T-helper 2 cell (primary cell): ENCODE results near the gene DCDC2.
"Not testable (repeated sequence)": the region's sequence is repeated elsewhere in the genome, so short reads cannot be mapped to it uniquely, and the experiment has no call there.

Source experiments
- DNase-seq, 5 experiments: peaks; one replicate each; pipeline versions ENCODE4 v3.0.0 to v3.0.0-alpha.2; 2012 to 2022

DCDC2 gene

DNA sequence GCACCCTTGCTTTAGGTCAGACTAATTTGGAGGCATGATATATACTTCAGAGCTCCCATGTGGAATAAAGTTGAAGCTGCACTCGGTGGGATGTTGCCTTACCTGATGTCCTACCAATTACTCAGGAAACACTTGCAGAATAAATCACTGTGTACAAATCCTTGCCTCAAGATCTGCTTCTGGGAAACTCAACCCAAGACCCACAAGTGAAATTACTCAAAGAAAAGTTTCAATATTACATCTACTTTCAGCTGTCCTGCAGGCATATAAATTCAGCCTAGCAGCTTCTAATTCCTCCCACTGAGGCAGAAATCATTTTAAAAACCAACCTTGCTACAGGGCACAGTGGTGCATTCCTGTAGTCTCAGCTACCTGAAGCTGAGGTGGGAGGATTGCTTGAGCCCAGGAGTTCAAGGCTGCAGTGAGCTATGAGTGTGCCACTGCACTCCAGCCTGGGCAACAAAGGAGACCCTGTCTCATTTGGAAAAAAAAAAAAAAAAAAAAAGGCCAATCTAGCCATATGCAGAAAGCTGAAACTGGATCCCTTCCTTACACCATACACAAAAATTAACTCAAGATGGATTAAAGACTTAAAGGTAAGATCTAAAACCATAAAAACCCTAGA lies 20.7 kb upstream of the DCDC2 start:
- DNase-seq: no peak

GRCh38 chr6:24376871-24377270 lies 19.0 kb upstream of the DCDC2 start:
- DNase-seq: no peak

DNA sequence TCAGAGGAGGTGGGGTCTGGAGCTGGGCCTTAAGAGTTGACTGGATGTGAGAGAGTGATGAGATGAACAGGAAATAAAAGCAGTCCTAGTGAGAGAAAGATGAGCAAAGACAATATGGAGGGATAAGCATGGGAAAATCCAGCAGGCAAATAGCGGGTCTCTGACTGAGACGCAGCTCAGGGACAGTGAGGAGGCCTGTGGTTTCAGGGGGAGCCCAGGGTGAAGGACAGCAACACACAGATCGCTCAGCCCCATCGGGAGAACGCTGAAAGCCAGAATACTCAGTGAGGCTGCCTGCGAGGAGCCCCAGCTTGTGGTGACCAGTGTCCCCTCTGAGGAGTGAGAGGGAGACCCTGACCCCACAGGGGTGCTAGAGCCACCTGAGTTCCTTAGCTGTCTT lies 16.8 kb upstream of the DCDC2 start:
- no peak for DNase-seq

- DNase-seq: not testable (repeated sequence)
Observed at GRCh38 chr6:24365103-24365633, 7.3 kb upstream of the DCDC2 start.

DNA sequence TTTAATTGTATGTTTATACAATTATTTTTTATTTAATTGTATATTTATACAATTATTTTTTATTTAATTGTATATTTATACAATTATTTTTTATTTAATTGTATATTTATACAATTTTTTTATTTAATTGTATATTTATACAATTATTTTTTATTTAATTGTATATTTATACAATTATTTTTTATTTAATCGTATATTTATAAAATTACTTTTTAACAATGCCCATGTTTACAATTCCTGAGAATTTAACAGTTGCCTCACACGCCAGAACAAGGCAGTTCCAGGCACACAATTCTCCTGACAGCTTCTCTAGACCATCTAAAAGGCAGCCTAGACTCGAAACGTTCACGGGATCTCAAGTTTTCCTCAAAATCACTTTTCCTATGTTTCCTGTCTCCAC lies 4.5 kb upstream of the DCDC2 start:
- not testable (repeated sequence) for DNase-seq

DNA sequence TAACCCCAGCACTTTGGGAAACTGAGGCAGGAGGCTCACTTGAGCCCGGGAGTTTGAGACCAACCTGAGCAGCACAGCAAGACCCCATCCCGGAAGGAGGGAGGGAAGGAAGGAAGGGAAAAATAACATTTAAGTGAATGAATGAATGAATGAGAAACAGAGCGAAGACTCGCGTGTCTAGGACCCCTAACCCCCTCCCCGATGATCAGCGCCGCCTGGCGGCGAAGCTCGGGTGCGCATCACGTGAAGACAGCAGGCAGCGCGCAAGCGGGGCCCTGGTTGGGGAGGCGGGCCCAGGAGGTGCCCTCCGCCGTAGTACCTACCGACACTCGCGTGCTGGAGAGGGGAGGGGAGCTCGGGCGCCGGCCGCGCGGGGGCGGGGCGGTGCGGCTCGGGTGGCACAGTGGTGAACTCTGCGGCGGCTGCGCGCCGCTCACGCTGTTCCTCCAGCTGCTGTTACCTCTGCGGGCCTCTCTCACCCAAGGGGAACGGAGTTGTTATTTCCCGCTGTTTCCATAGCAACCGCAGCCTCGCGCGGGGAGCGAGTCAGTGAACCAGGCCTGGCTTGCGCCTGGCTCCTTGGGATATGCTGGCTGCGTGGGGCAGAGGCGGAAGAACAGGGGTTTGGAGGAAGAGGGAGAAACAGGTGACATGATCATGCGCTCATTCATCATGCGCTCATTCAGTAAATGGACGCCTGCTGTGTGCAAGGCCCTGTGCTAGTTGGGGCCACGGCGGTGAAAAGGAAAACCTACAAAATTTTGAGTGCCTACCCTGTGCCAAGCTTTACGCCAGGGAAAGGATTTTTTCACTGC lies 2.0 kb upstream of the DCDC2 start:
- DNase-seq: peak; percentile 40 to 85 (median 67)

DNA sequence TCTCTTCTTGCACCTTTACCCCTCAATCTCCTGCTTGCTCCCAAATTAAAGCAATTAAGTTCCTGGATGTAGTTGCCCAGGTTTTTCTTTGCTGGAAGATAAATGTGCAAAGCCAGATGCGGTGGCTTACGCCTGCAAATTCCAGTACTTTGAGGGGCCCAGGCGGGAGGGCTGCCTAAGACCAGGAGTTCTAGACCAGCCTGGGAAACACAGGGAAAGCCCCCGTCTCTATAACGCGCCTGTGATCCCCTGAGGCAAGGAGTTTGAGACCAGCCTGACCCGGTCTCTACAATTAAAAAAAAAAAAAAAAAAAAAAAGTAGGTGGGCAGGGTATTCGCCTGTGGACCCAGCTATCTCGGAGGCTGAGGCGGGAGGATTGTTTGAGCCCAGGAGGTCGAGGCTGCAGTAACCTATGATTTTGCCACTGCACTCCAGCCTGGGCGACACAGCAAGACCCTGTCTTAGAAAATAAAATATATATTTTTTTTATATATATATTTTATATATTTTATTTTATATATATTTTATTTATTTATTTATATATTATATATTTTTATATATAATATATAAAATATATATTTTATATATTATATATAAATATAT lies 461 bp upstream of the DCDC2 start:
- DNase-seq: no peak

GRCh38 chr6:24356310-24356973 lies 1.4 kb downstream of the DCDC2 start:
- DNase-seq: no peak

DNA sequence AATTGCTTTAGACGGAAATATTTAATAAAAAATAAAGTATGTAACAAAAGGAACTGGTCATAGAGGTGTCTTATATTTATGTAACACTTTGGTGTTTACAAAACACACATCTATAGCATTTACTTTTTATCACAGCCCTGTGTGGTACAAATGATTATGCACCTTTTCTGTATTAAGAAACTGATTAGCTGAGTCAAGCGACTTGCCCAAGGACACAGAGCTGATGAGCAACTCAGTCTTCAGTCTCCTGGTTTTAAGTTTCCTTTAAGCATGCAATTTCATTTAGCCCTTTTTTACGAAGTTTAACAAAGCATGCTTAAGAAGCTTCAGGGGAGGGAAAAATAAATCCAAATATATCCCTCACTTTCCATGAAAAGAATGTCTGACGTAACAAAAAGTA lies 2.5 kb downstream of the DCDC2 start:
- DNase-seq: no peak

- DNase-seq: no peak
Observed at GRCh38 chr6:24353861-24354260, 4.0 kb downstream of the DCDC2 start.

DNA sequence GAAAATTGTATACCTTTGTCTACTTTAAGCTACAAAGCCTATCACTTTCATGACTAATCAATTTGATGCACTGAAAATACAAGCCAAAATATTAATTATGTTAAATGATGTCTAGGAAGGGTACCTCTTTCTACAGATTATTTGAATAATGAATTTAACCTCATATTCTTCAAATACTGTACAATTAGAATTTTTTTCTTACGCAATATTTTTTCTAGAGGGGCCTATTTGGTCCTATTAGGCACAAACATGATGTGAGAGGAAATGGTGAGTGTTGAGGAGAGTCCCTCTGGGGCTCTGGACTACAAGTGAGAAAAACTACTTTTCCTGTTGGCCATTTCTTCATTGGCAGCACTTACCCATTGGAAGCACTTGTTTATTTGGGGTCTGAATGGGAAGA lies 5.4 kb downstream of the DCDC2 start:
- DNase-seq: no peak

GRCh38 chr6:24344976-24345375 lies 12.9 kb downstream of the DCDC2 start:
- DNase-seq: no peak

DNA sequence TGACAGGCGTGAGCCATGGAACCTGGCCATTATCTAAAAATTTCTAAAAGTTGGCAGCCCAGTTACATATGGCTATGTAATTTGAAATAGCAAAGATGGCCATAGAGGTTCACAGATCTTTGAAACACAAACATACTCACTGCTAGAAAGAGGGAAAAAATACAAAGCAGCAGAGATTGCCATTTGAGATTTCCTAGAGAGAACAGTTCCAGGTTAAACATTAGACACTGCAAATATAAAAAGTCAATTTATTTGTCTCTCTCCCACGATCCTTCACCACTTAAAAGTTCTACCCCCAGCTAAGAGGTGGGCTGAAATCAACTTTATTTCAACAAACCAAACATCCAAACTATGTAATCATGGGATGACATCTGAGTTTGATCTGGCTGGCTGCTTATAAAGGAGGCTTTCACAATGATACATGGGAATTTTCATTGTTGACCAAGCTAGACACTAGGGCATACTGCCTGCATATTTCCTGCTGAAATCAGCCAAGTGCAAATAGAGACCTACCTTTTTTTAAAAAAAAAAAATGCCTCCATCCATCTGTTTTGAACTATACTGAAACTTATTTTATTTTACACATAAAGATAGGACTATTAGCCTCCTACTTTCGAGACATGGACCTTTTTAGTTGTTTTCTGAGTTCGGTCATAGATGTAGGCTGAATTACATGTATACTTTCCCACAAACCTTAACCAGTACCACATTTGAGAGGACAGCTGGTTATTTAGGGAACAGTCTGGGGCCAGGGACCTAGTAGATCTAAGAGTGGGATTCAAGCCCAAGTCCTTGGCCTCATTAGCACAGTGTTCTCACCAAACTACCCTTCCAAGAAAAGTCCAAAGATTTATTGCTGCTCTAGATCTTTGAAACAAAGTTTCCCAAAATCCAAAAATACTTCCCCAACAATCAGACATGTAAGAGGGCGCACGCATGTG lies 16.6 kb downstream of the DCDC2 start:
- DNase-seq: no peak

DNA sequence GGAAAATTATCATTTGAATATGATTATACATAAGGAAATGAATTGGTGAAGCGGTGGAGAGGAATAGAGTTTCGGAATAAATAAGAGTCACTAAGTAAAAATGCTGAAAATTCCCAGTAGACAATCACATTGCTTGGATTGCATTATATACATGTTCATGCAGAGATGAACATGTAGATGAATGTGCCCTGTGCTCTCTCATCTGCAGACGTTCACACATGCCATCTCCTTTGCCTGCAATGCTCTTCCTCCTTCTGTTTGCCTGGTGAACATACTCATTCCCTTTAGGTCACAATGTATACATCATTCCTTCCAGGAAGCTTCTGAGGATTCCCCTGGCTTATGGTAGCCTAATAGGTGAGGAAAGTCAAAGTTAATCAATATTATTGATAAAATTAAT lies 17.9 kb downstream of the DCDC2 start:
- DNase-seq: no peak

- no peak for DNase-seq
Observed at GRCh38 chr6:24334285-24334684, 23.6 kb downstream of the DCDC2 start.

GRCh38 chr6:24332317-24332716 lies 25.5 kb downstream of the DCDC2 start:
- DNase-seq: no peak

- no peak for DNase-seq
Observed at GRCh38 chr6:24330137-24330732, 27.6 kb downstream of the DCDC2 start.

DNA sequence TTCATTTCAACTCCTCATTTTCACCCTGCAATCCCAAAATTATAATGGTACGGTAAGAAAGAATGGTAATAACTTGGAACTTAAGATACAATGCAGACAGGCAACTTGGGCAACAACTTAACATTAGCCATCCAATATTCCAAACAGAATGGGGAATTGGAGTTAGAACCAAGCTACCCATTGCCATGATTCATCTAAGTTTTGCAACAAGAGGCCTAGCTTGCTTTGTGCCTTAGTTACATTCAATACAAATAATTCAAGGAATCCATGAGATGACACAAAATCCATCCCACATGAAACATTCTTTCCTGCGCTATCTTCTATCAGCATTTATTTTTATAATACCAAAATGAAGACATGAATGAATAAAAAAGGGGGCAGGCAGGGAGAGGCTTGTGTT lies 28.4 kb downstream of the DCDC2 start:
- DNase-seq: no peak

DNA sequence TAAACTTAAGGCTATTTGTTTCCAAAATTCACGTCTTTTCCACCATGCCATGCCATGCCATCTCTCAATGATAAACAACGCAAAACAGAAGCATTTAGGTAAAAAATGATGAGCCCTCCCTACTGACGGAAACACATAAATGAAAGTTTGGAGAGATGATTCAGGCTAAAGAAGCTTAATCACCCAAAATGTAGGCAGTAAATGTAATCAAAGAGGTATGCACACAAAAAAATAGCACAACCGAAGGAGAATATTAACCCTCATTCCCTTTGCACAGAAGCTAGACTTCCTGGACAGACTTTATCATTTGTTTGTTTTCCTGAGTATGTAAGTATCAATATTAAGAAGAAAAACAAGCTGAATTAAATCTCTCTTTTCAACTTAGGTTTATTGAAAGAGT lies 28.8 kb downstream of the DCDC2 start:
- DNase-seq: no peak

DNA sequence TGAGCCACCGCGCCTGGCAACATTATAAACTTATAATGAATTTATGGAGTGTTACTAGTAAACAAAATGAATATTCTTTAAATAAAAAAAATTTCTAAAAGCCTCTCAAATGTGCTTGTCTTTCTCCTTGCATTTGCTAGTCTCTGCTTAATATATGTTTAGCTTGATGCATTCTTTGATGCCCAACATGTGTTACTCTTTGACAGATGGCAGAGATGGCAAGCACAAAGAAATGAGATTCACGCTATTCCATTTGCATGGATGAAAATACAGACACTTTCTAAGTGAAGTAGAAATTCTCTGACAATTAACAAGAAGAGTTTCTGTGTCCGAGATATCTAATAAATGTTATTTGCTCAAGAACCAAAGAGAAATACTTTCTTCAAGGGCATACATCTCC lies 30.1 kb downstream of the DCDC2 start:
- no peak for DNase-seq

- DNase-seq: no peak
Observed at GRCh38 chr6:24325978-24326377, 31.9 kb downstream of the DCDC2 start.

DNA sequence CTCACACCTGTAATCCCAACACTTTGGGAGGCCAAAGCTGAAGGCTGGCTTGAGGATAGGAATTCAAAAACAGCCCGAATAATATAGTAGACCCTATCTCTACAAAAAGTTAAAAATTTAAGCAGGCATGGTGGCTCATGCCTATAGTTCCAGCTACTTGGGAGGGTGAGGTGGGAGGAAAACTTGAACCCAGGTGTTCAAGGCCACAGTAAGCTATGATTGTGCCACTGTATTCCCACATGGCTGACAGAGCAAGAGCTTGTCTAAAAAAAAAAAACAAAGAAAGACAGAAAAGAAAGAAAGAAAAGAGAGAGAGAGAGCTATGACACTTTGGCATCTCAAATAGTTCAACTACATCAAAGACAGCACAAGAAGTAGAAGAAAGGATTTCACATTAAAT lies 33.2 kb downstream of the DCDC2 start:
- DNase-seq: no peak
